Endothelial cell of hepatic sinusoid (primary cell): ENCODE data around the gene ELL2.
"Not testable (repeated sequence)": the region's sequence is repeated elsewhere in the genome, so short reads cannot be mapped to it uniquely, and the experiment has no call there.

Source experiments
- in situ Hi-C: cut with HindIII; loops from 2 replicates; pipeline ENCODE4 v1.10.0; 2017; ENCODE audit warnings: low sequenced_read_pairs

Gene ELL2

DNA sequence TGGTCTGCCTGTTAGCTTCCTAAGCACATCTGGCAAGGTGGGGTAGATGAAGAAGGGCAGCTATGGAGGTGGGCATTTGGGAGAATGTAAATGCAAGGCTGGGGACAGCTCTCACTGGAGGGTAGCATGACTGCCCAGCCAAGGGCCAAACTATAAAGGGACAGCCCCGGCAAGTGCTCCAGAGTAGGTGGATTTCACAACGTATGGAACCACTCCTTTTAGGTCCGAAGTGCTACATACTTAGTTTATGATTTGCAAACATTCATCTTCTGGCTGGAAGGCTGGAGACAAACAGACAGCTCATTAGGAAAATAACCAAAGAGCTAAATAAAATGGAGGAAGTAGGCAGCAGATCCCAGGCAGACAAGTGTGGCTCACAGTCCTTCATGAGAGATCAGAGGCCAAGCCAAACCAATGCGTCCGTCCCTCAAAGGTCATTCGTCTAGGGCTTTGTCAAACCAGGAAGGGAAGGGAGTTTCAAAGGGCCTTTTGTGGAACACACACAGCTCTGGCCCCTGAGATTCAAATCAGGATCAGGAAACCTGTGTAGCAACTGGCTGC, 96.6 kb downstream of the ELL2 start:
- in situ Hi-C loops, result loop anchor here (5.0 kb wide), 1 partner anchor 92 kb away; no protein-coding TSS in a partner anchor

GRCh38 chr5:95864456-95864855, 97.2 kb downstream of the ELL2 start:
- in situ Hi-C loops, result loop anchor here (5.0 kb wide), 1 partner anchor 93 kb away; no protein-coding TSS in a partner anchor

- in situ Hi-C loops, result loop anchor here (5.0 kb wide), 1 partner anchor 94 kb away; no protein-coding TSS in a partner anchor
These were observed 98.3 kb downstream of the ELL2 start for GRCh38 chr5:95863383-95863757.

GRCh38 chr5:95862671-95863382, 98.8 kb downstream of the ELL2 start:
- in situ Hi-C loops, result loop anchor here (5.0 kb wide), 1 partner anchor 94 kb away; no protein-coding TSS in a partner anchor

- in situ Hi-C loops, result loop anchor here (5.0 kb wide), 1 partner anchor 95 kb away; no protein-coding TSS in a partner anchor
These were observed 99.6 kb downstream of the ELL2 start for GRCh38 chr5:95861864-95862561.

GRCh38 chr5:95861221-95861863, 100.3 kb downstream of the ELL2 start:
- in situ Hi-C loops, result loop anchor here (5.0 kb wide), 1 partner anchor 96 kb away; no protein-coding TSS in a partner anchor

DNA sequence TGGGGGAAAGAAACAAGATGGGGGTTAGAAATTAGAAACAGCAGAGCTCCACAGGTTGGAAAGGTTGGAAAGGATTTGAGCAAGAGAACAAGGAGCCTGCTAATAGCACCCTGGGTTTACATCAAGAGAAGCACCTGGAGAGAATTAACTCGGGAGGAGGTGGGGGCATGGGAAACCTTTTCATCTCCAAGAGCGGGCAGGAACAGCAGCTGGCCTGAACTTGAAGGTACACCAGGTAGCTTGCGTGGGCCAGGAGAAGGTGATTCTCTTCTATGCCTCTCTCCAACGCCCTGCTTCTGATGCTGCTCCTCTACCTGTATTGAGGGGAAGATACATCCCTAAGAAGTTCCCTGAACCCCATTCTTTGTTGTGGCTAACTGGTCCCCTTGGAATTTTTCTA, 102.0 kb downstream of the ELL2 start:
- in situ Hi-C loops, result loop anchor here (5.0 kb wide), 1 partner anchor 98 kb away; no protein-coding TSS in a partner anchor

- in situ Hi-C loops, result no loop called here
These were observed 102.7 kb downstream of the ELL2 start for GRCh38 chr5:95858661-95859595.

- in situ Hi-C loops, result no loop called here
These were observed 103.6 kb downstream of the ELL2 start for GRCh38 chr5:95858023-95858461.

DNA sequence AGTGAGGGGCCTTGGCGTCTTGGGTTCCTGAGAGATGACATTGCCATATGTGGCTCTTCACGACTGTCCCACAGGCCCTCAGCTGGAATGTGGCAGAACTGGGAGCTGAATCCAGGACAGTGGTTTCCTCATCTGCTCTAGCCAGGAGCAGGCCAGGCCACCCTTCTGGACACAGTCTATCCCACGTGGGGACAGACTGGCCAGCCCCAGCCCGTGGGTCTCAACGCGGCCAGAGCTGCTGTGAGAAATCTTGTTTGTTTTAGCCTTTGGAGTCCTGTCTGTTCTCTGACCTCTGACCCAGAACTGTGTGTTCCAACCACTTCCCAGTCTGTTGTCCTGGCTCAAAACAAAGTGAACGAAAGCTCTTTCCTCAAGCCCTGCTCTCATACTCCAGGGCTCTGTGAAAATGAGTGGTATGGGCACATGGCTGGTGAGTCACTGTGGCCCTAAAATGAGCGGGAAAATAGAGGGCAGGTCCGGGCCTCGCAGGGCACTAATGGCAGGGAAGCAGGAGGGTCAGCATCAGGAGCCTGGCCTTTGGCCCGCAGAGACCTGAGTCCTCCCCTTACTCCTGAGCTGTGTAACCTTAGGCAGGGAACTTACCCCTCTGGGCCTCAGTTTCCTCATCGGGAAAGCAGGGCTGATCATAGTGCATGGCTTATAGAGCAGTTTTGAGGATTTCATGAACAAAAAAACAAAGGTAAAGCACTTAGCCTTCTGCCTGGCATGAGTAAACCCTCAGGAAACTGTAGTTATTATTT, 104.3 kb downstream of the ELL2 start:
- in situ Hi-C loops, result no loop called here

DNA sequence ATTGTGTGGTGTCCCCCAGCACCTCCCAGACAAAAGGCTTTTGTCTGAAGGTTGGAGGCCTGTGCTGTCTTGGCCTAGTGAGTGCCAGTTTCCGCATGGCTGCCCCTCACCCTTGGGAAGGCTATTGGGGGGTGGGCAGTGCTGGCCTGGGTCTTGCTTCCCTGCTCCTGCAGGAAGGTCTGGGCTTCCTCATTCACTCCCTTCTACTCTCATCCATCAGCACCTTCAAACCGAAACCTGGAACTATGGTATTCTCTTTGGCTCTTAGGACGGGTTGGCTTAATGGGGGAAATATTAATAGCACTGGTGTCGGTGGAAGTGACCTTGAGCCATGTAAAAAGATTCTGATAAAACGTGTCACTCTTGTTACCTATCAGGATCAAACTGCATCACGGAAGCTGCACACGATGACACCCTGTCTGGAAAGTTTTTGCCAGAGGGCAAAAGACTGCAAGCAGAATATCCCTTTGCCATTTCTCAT, 105.1 kb downstream of the ELL2 start:
- in situ Hi-C loops, result no loop called here

- in situ Hi-C loops, result no loop called here
These were observed 108.2 kb downstream of the ELL2 start for GRCh38 chr5:95853490-95853889.

- in situ Hi-C loops, result no loop called here
These were observed 109.1 kb downstream of the ELL2 start for GRCh38 chr5:95852567-95852966.

- in situ Hi-C loops, result not testable (repeated sequence)
These were observed 110.5 kb downstream of the ELL2 start for GRCh38 chr5:95851141-95851540.

- in situ Hi-C loops, result no loop called here
These were observed 111.2 kb downstream of the ELL2 start for GRCh38 chr5:95850391-95850894.

DNA sequence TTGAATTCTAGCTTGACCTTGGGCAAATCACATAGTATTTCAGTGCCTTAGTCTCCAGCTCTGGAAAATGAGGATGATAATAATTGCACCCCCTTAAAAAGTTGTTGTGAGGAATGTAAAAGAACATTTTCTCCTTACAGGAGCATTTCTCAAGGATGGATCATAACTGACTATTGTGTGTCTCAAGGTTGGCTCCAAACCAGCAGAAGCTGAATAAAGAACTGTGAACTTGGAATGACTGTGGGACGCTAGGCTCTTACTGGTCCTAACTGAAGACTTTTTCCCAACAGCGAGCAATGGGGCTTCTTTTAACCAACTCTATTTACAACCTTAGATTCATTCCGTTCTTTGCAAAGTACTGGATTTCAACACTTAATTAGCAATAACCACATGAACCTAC, 113.0 kb downstream of the ELL2 start:
- in situ Hi-C loops, result loop anchor here (25.0 kb wide), 1 partner anchor 186 kb away; no protein-coding TSS in a partner anchor

DNA sequence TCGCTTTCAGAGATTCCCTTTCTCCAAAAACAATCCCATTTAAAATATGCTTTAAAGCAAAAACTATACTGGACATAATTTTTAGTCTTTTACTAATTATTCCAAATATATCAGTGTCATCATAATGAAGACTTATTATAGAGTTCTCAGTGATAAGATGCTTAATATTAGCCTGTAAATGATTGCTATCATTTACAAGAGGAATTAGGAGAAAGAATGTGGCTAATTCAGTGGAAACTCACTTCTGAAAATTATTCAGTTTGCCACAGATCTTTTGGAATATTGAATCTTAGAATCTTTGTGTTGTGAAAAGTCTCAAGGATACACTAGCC, 114.4 kb downstream of the ELL2 start:
- in situ Hi-C loops, result loop anchor here (25.0 kb wide), 1 partner anchor 185 kb away; no protein-coding TSS in a partner anchor

DNA sequence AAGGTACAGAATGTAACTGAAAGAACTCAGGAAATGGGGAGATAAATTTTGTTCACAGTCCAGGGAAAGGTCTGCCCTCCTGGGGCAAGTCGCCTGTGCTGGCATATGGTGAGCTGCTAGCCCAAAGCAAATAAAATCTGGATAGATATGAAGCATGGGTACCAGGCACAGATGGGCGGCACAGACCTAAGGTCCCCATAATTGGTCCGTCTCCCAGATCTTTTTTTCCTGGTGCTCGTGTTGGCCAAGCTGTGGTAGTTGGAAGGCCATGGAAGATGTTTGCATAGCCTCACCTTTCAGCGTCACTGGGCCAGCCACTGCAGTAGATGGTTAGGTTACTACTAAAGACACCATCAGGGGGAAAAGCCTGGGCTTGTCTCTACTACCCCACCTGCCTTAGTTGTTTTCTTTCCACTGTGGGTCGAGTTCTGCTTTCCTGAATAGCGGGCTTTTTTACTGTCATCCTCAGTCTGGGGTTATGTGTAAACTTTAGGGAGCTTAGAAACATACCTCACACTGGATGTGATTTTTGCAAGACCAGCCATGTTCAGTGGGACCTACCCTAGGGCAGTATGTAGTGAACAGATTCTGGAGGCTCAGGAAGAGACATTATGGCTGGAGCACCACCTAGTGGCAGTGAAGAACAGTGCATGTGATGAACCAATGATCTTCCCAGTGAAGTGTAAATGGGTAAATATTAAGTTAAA, 114.9 kb downstream of the ELL2 start:
- in situ Hi-C loops, result loop anchor here (25.0 kb wide), 1 partner anchor 184 kb away; no protein-coding TSS in a partner anchor
